ENCODE results near the gene FFAR1.
A peak's percentile ranks its signal among the peaks of the same experiment; 100 is the strongest.
"Not testable (repeated sequence)": the region's sequence is repeated elsewhere in the genome, so short reads cannot be mapped to it uniquely, and the experiment has no call there.

Gene FFAR1

GRCh38 chr19:35352448-35353304 lies 5.0 kb downstream of the FFAR1 start:
- H3K4me3 ChIP-seq (ENCODE audit: low read depth, low read length): no peak overlapping the region
- TF ChIP-seq, protein P1, sequence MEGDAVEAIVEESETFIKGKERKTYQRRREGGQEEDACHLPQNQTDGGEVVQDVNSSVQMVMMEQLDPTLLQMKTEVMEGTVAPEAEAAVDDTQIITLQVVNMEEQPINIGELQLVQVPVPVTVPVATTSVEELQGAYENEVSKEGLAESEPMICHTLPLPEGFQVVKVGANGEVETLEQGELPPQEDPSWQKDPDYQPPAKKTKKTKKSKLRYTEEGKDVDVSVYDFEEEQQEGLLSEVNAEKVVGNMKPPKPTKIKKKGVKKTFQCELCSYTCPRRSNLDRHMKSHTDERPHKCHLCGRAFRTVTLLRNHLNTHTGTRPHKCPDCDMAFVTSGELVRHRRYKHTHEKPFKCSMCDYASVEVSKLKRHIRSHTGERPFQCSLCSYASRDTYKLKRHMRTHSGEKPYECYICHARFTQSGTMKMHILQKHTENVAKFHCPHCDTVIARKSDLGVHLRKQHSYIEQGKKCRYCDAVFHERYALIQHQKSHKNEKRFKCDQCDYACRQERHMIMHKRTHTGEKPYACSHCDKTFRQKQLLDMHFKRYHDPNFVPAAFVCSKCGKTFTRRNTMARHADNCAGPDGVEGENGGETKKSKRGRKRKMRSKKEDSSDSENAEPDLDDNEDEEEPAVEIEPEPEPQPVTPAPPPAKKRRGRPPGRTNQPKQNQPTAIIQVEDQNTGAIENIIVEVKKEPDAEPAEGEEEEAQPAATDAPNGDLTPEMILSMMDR (IDR thresholded peaks at IDR 0.05; ENCODE audit: borderline replicate concordance, insufficient read depth, low read depth, low read length): peak; percentile 78

DNA sequence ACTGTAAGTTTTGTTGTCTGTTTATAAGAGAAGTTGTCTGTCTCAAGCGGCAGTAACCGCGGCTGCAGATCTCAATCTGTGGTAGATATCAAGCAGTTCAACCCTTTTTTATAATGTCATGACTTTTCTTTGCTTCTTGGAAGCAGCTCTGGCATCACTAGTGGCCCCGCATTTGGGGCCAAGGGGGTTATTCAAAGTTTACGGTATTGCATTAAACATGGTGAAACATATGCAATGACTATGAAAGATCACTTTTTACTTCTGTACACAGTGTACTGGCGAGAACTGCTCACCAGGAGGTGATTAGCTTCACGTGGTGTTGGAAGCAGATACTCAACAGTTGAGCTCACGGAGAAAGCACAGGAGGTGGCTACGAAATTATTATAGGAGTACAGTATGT lies 5.9 kb downstream of the FFAR1 start:
- TF ChIP-seq, protein P1 (IDR thresholded peaks at IDR 0.05; ENCODE audit: borderline replicate concordance, insufficient read depth, low read depth, low read length): no peak

GRCh38 chr19:35354898-35355297 lies 7.2 kb downstream of the FFAR1 start:
- TF ChIP-seq, protein P1 (IDR thresholded peaks at IDR 0.05; ENCODE audit: borderline replicate concordance, insufficient read depth, low read depth, low read length): no peak
- H3K4me3 ChIP-seq (ENCODE audit: low read depth, low read length): no peak overlapping the region

More for the DNA sequence above, 5.9 kb downstream of the FFAR1 start:
- no peak overlapping the region for H3K4me3 ChIP-seq (ENCODE audit: low read depth, low read length)

DNA sequence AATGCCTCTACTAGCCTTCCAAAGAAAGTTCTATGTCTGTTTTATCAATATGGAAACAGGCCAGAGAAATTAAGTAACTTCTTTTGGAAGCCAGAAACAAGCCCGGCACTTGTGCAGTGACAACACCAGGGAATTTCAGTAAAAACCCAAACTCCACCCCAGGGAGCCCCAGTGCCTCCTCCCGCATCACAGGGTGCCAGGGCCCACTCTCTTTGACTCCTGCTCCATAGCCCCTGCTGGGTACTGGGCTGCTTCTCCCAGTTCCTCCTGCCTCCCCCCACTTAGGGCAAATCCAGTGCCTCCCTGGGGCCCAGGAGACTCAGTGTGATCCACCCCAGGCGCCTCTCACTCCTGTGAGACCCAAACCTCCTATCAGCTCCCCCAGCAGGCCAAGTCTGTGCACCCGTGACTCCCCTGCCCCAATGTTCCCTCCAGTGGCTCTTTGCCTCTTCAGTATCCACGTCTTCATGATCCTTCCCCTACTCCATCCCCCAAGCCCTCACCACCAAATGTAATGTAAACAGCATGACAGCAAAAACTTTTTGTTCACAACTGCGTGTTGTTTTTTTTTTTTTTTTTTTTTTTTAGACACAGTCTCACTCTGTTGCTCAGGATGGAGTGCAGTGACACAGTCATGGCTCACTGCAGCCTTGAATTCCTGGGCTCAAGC lies 8.2 kb downstream of the FFAR1 start:
- no peak overlapping the region for H3K4me3 ChIP-seq (ENCODE audit: low read depth, low read length)
- TF ChIP-seq, protein P1 (IDR thresholded peaks at IDR 0.05; ENCODE audit: borderline replicate concordance, insufficient read depth, low read depth, low read length): no peak

- TF ChIP-seq, protein P1 (IDR thresholded peaks at IDR 0.05; ENCODE audit: borderline replicate concordance, insufficient read depth, low read depth, low read length): no peak
- H3K4me3 ChIP-seq (ENCODE audit: low read depth, low read length): no peak within 1 kb of the TSS
Measured at GRCh38 chr19:35357867-35358573, 10.3 kb downstream of the FFAR1 start, which contains the start of gene FFAR3. Gene FFAR3, plus strand, starts transcription at chr19:35358460. Its CDS starts 431 bp downstream, at chr19:35358891.

GRCh38 chr19:35358834-35359233 lies 11.1 kb downstream of the FFAR1 start:
- H3K4me3 ChIP-seq (ENCODE audit: low read depth, low read length): not testable (repeated sequence)
- TF ChIP-seq, protein P1 (IDR thresholded peaks at IDR 0.05; ENCODE audit: borderline replicate concordance, insufficient read depth, low read depth, low read length): 0 out of 2 replicates have a peak, but pooled peaks have one; percentile 2

- H3K4me3 ChIP-seq (ENCODE audit: low read depth, low read length): not testable (repeated sequence)
Measured at GRCh38 chr19:35359395-35359794, 11.7 kb downstream of the FFAR1 start.

GRCh38 chr19:35360081-35360480 lies 12.4 kb downstream of the FFAR1 start:
- H3K4me3 ChIP-seq (ENCODE audit: low read depth, low read length): not testable (repeated sequence)
